HK-2 (cell line): ENCODE measurements around the gene CSNK1A1.
"Not testable (repeated sequence)": the region's sequence is repeated elsewhere in the genome, so short reads cannot be mapped to it uniquely, and the experiment has no call there.

Experiments used
- DNase-seq: peaks from one replicate; pipeline ENCODE4 v3.0.0-alpha.2; 2018; ENCODE audit not compliant: unreplicated experiment

The CSNK1A1 gene

GRCh38 chr5:149456597-149457392, 94.4 kb downstream of the CSNK1A1 start:
- no peak for DNase-seq

- peak; percentile 71 for DNase-seq
Observed at GRCh38 chr5:149455889-149456409, 95.3 kb downstream of the CSNK1A1 start.

GRCh38 chr5:149453618-149454415, 97.4 kb downstream of the CSNK1A1 start:
- DNase-seq: no peak

- peak; percentile 72 for DNase-seq
Observed at GRCh38 chr5:149452665-149453617, 98.3 kb downstream of the CSNK1A1 start.

GRCh38 chr5:149452007-149452664, 99.1 kb downstream of the CSNK1A1 start:
- DNase-seq: peak; percentile 69

GRCh38 chr5:149450199-149450598, 101.0 kb downstream of the CSNK1A1 start:
- DNase-seq: no peak

- no peak for DNase-seq
Observed at GRCh38 chr5:149448831-149449714, 102.2 kb downstream of the CSNK1A1 start.

- no peak for DNase-seq
Observed at GRCh38 chr5:149448431-149448830, 102.8 kb downstream of the CSNK1A1 start.

- no peak for DNase-seq
Observed at GRCh38 chr5:149447373-149448367, 103.6 kb downstream of the CSNK1A1 start.

- DNase-seq: not testable (repeated sequence)
Observed at GRCh38 chr5:149446794-149447193, 104.4 kb downstream of the CSNK1A1 start.

- peak; percentile 48 for DNase-seq
Observed at GRCh38 chr5:149445739-149446369, 105.4 kb downstream of the CSNK1A1 start.

- no peak for DNase-seq
Observed at GRCh38 chr5:149445343-149445738, 105.9 kb downstream of the CSNK1A1 start.

GRCh38 chr5:149444430-149444829, 106.8 kb downstream of the CSNK1A1 start:
- not testable (repeated sequence) for DNase-seq

GRCh38 chr5:149443210-149443609, 108.0 kb downstream of the CSNK1A1 start:
- no peak for DNase-seq

GRCh38 chr5:149442563-149443182, 108.6 kb downstream of the CSNK1A1 start:
- DNase-seq: peak; percentile 85
